Measurements from ENCODE around the gene EFEMP1.

Gene EFEMP1

GRCh38 chr2:55902429-55902828, 21.2 kb downstream of the EFEMP1 start:
- Histone ChIP-seq H3K4me3 (ENCODE audit: insufficient read depth, low read depth, low read length) (no peak overlapping the region), H3K27me3 (ENCODE audit: control insufficient read depth, insufficient read depth, low read length, poor library complexity, severe bottlenecking) (no peaks in the 10 kb centered on the region), H3K36me3 (ENCODE audit: control insufficient read depth, insufficient read depth, low read length) (no peaks in the 10 kb centered on the region), H3K9me3 (ENCODE audit: control insufficient read depth, low read length) (no peaks in the 10 kb centered on the region), H3K4me1 (ENCODE audit: control insufficient read depth, insufficient read depth, low read length) (no peaks in the 10 kb centered on the region), H3K27ac (ENCODE audit: insufficient read depth, low read depth, low read length, poor library complexity, severe bottlenecking) (no peak overlapping the region)
- WGBS, 2 experiments: 80 to 93% methylated on average over 2 to 3 of the region's 3 CpGs

- no peak overlapping the region for H3K27ac ChIP-seq (ENCODE audit: insufficient read depth, low read depth, low read length, poor library complexity, severe bottlenecking)
- no peaks in the 10 kb centered on the region for H3K9me3 ChIP-seq (ENCODE audit: control insufficient read depth, low read length)
- no peaks in the 10 kb centered on the region for H3K4me1 ChIP-seq (ENCODE audit: control insufficient read depth, insufficient read depth, low read length)
- H3K4me3 ChIP-seq (ENCODE audit: insufficient read depth, low read depth, low read length): no peak overlapping the region
- no peaks in the 10 kb centered on the region for H3K27me3 ChIP-seq (ENCODE audit: control insufficient read depth, insufficient read depth, low read length, poor library complexity, severe bottlenecking)
- no peaks in the 10 kb centered on the region for H3K36me3 ChIP-seq (ENCODE audit: control insufficient read depth, insufficient read depth, low read length)
- 75% methylated on average over 2 of the region's 2 CpGs for WGBS, 2 experiments
These were observed 21.6 kb downstream of the EFEMP1 start for GRCh38 chr2:55901941-55902340.

- H3K27ac ChIP-seq (ENCODE audit: insufficient read depth, low read depth, low read length, poor library complexity, severe bottlenecking): no peak overlapping the region
- H3K4me3 ChIP-seq (ENCODE audit: insufficient read depth, low read depth, low read length): no peak overlapping the region
- no peaks in the 10 kb centered on the region for H3K4me1 ChIP-seq (ENCODE audit: control insufficient read depth, insufficient read depth, low read length)
- H3K9me3 ChIP-seq (ENCODE audit: control insufficient read depth, low read length): no peaks in the 10 kb centered on the region
- no peaks in the 10 kb centered on the region for H3K36me3 ChIP-seq (ENCODE audit: control insufficient read depth, insufficient read depth, low read length)
- H3K27me3 ChIP-seq (ENCODE audit: control insufficient read depth, insufficient read depth, low read length, poor library complexity, severe bottlenecking): no peaks in the 10 kb centered on the region
- 78 to 84% methylated on average over 1 of the region's 1 CpG for WGBS, 2 experiments
These were observed 22.3 kb downstream of the EFEMP1 start for GRCh38 chr2:55901322-55901721.

GRCh38 chr2:55899881-55900280, 23.7 kb downstream of the EFEMP1 start:
- no peaks in the 10 kb centered on the region for H3K4me1 ChIP-seq (ENCODE audit: control insufficient read depth, insufficient read depth, low read length)
- no peaks in the 10 kb centered on the region for H3K36me3 ChIP-seq (ENCODE audit: control insufficient read depth, insufficient read depth, low read length)
- H3K4me3 ChIP-seq (ENCODE audit: insufficient read depth, low read depth, low read length): no peak overlapping the region
- H3K27ac ChIP-seq (ENCODE audit: insufficient read depth, low read depth, low read length, poor library complexity, severe bottlenecking): no peak overlapping the region
- H3K27me3 ChIP-seq (ENCODE audit: control insufficient read depth, insufficient read depth, low read length, poor library complexity, severe bottlenecking): no peaks in the 10 kb centered on the region
- H3K9me3 ChIP-seq (ENCODE audit: control insufficient read depth, low read length): no peaks in the 10 kb centered on the region
- 91 to 95% methylated on average over 2 of the region's 2 CpGs for WGBS, 2 experiments

- 95 to 96% methylated on average over 5 of the region's 5 CpGs for WGBS, 2 experiments
- H3K4me3 ChIP-seq (ENCODE audit: insufficient read depth, low read depth, low read length): no peak overlapping the region
- H3K27me3 ChIP-seq (ENCODE audit: control insufficient read depth, insufficient read depth, low read length, poor library complexity, severe bottlenecking): no peaks in the 10 kb centered on the region
- no peaks in the 10 kb centered on the region for H3K4me1 ChIP-seq (ENCODE audit: control insufficient read depth, insufficient read depth, low read length)
- no peaks in the 10 kb centered on the region for H3K36me3 ChIP-seq (ENCODE audit: control insufficient read depth, insufficient read depth, low read length)
- no peak overlapping the region for H3K27ac ChIP-seq (ENCODE audit: insufficient read depth, low read depth, low read length, poor library complexity, severe bottlenecking)
- no peaks in the 10 kb centered on the region for H3K9me3 ChIP-seq (ENCODE audit: control insufficient read depth, low read length)
These were observed 25.1 kb downstream of the EFEMP1 start for GRCh38 chr2:55898386-55899040.

GRCh38 chr2:55896633-55897032, 26.9 kb downstream of the EFEMP1 start:
- H3K27me3 ChIP-seq (ENCODE audit: control insufficient read depth, insufficient read depth, low read length, poor library complexity, severe bottlenecking): no peaks in the 10 kb centered on the region
- no peaks in the 10 kb centered on the region for H3K9me3 ChIP-seq (ENCODE audit: control insufficient read depth, low read length)
- no peak overlapping the region for H3K4me3 ChIP-seq (ENCODE audit: insufficient read depth, low read depth, low read length)
- no peaks in the 10 kb centered on the region for H3K36me3 ChIP-seq (ENCODE audit: control insufficient read depth, insufficient read depth, low read length)
- H3K4me1 ChIP-seq (ENCODE audit: control insufficient read depth, insufficient read depth, low read length): no peaks in the 10 kb centered on the region
- H3K27ac ChIP-seq (ENCODE audit: insufficient read depth, low read depth, low read length, poor library complexity, severe bottlenecking): no peak overlapping the region

GRCh38 chr2:55894720-55895119, 28.9 kb downstream of the EFEMP1 start:
- Histone ChIP-seq H3K4me3 (ENCODE audit: insufficient read depth, low read depth, low read length) (no peak overlapping the region), H3K27me3 (ENCODE audit: control insufficient read depth, insufficient read depth, low read length, poor library complexity, severe bottlenecking) (no peaks in the 10 kb centered on the region), H3K9me3 (ENCODE audit: control insufficient read depth, low read length) (no peaks in the 10 kb centered on the region), H3K36me3 (ENCODE audit: control insufficient read depth, insufficient read depth, low read length) (no peaks in the 10 kb centered on the region), H3K27ac (ENCODE audit: insufficient read depth, low read depth, low read length, poor library complexity, severe bottlenecking) (no peak overlapping the region), H3K4me1 (ENCODE audit: control insufficient read depth, insufficient read depth, low read length) (no peaks in the 10 kb centered on the region)
- WGBS, 2 experiments: 79 to 97% methylated on average over 2 of the region's 2 CpGs

- 98 to 100% methylated on average over 1 to 2 of the region's 2 CpGs for WGBS, 2 experiments
- no peaks in the 10 kb centered on the region for H3K36me3 ChIP-seq (ENCODE audit: control insufficient read depth, insufficient read depth, low read length)
- H3K4me3 ChIP-seq (ENCODE audit: insufficient read depth, low read depth, low read length): no peak overlapping the region
- H3K9me3 ChIP-seq (ENCODE audit: control insufficient read depth, low read length): no peaks in the 10 kb centered on the region
- peaks cover 7% of the 10 kb centered on the region for H3K4me1 ChIP-seq (ENCODE audit: control insufficient read depth, insufficient read depth, low read length)
- no peak overlapping the region for H3K27ac ChIP-seq (ENCODE audit: insufficient read depth, low read depth, low read length, poor library complexity, severe bottlenecking)
- H3K27me3 ChIP-seq (ENCODE audit: control insufficient read depth, insufficient read depth, low read length, poor library complexity, severe bottlenecking): no peaks in the 10 kb centered on the region
These were observed 31.9 kb downstream of the EFEMP1 start for GRCh38 chr2:55891671-55892094.

- Histone ChIP-seq H3K4me3 (ENCODE audit: insufficient read depth, low read depth, low read length) (no peak overlapping the region), H3K36me3 (ENCODE audit: control insufficient read depth, insufficient read depth, low read length) (no peaks in the 10 kb centered on the region), H3K4me1 (ENCODE audit: control insufficient read depth, insufficient read depth, low read length) (peaks cover 7% of the 10 kb centered on the region), H3K9me3 (ENCODE audit: control insufficient read depth, low read length) (no peaks in the 10 kb centered on the region), H3K27me3 (ENCODE audit: control insufficient read depth, insufficient read depth, low read length, poor library complexity, severe bottlenecking) (no peaks in the 10 kb centered on the region), H3K27ac (ENCODE audit: insufficient read depth, low read depth, low read length, poor library complexity, severe bottlenecking) (no peak overlapping the region)
- 87 to 91% methylated on average over 3 of the region's 3 CpGs for WGBS, 2 experiments
These were observed 34.6 kb downstream of the EFEMP1 start for GRCh38 chr2:55888936-55889335.

- no peaks in the 10 kb centered on the region for H3K9me3 ChIP-seq (ENCODE audit: control insufficient read depth, low read length)
- no peaks in the 10 kb centered on the region for H3K27me3 ChIP-seq (ENCODE audit: control insufficient read depth, insufficient read depth, low read length, poor library complexity, severe bottlenecking)
- no peak overlapping the region for H3K27ac ChIP-seq (ENCODE audit: insufficient read depth, low read depth, low read length, poor library complexity, severe bottlenecking)
- no peaks in the 10 kb centered on the region for H3K36me3 ChIP-seq (ENCODE audit: control insufficient read depth, insufficient read depth, low read length)
- 89 to 91% methylated on average over 7 of the region's 7 CpGs for WGBS, 2 experiments
- peaks cover 7% of the 10 kb centered on the region for H3K4me1 ChIP-seq (ENCODE audit: control insufficient read depth, insufficient read depth, low read length)
- no peak overlapping the region for H3K4me3 ChIP-seq (ENCODE audit: insufficient read depth, low read depth, low read length)
These were observed 35.5 kb downstream of the EFEMP1 start for GRCh38 chr2:55887901-55888624.
